KOPT-K1 (cell line): ENCODE results near the gene CELSR2.

Experiments
- H3K27ac ChIP-seq: fragments of 200-600 bp; sonication (generic); 2 replicates; pipeline ENCODE4 v1.5.1; 2016; ENCODE audit warnings: antibody characterized with exemption, mild to moderate bottlenecking, low read depth, low read length; ENCODE audit not compliant: poor library complexity, severe bottlenecking
- H3K36me3 ChIP-seq: fragments of 200-600 bp; sonication (generic); 2 replicates; pipeline ENCODE4 v1.5.1; 2017; ENCODE audit warnings: antibody characterized with exemption, mild to moderate bottlenecking, low read length, moderate library complexity; ENCODE audit not compliant: insufficient read depth
- H3K9me3 ChIP-seq: fragments of 200-600 bp; sonication (generic); 2 replicates; pipeline ENCODE4 v1.5.1; 2017; ENCODE audit warnings: antibody characterized with exemption, low read length, mild to moderate bottlenecking; ENCODE audit not compliant: insufficient read depth, poor library complexity, severe bottlenecking

The CELSR2 gene

GRCh38 chr1:109253803-109254620 is 4.7 kb downstream of the CELSR2 start:
- H3K36me3 ChIP-seq = no peaks in the 10 kb centered on the region
- no peaks in the 10 kb centered on the region for H3K9me3 ChIP-seq
- H3K27ac ChIP-seq = no peak overlapping the region

GRCh38 chr1:109254621-109255096 is 5.3 kb downstream of the CELSR2 start:
- Histone ChIP-seq H3K27ac (no peak overlapping the region), H3K36me3 (no peaks in the 10 kb centered on the region), H3K9me3 (no peaks in the 10 kb centered on the region)

- Histone ChIP-seq H3K36me3 (no peaks in the 10 kb centered on the region), H3K9me3 (no peaks in the 10 kb centered on the region), H3K27ac (no peak overlapping the region)
These were observed 5.8 kb downstream of the CELSR2 start for GRCh38 chr1:109255097-109255651.

GRCh38 chr1:109255678-109256077 is 6.3 kb downstream of the CELSR2 start:
- Histone ChIP-seq H3K9me3 (no peaks in the 10 kb centered on the region), H3K27ac (no peak overlapping the region), H3K36me3 (no peaks in the 10 kb centered on the region)

GRCh38 chr1:109256085-109256484 is 6.7 kb downstream of the CELSR2 start:
- H3K27ac ChIP-seq = no peak overlapping the region
- no peaks in the 10 kb centered on the region for H3K9me3 ChIP-seq
- H3K36me3 ChIP-seq = no peaks in the 10 kb centered on the region

GRCh38 chr1:109256971-109257681 is 7.8 kb downstream of the CELSR2 start:
- H3K9me3 ChIP-seq = no peaks in the 10 kb centered on the region
- H3K27ac ChIP-seq = no peak overlapping the region
- H3K36me3 ChIP-seq = no peaks in the 10 kb centered on the region

- Histone ChIP-seq H3K36me3 (no peaks in the 10 kb centered on the region), H3K9me3 (no peaks in the 10 kb centered on the region), H3K27ac (no peak overlapping the region)
These were observed 8.5 kb downstream of the CELSR2 start for GRCh38 chr1:109257682-109258421.

GRCh38 chr1:109258481-109259466 is 9.4 kb downstream of the CELSR2 start:
- H3K27ac ChIP-seq = no peak overlapping the region
- no peaks in the 10 kb centered on the region for H3K36me3 ChIP-seq
- H3K9me3 ChIP-seq = no peaks in the 10 kb centered on the region

- no peaks in the 10 kb centered on the region for H3K36me3 ChIP-seq
- H3K9me3 ChIP-seq = no peaks in the 10 kb centered on the region
- no peak overlapping the region for H3K27ac ChIP-seq
These were observed 10.6 kb downstream of the CELSR2 start for GRCh38 chr1:109259674-109260557.

GRCh38 chr1:109261006-109261405 is 11.7 kb downstream of the CELSR2 start:
- H3K36me3 ChIP-seq = no peaks in the 10 kb centered on the region
- H3K27ac ChIP-seq = no peak overlapping the region
- H3K9me3 ChIP-seq = no peaks in the 10 kb centered on the region

- Histone ChIP-seq H3K27ac (no peak overlapping the region), H3K36me3 (no peaks in the 10 kb centered on the region), H3K9me3 (no peaks in the 10 kb centered on the region)
These were observed 12.2 kb downstream of the CELSR2 start for GRCh38 chr1:109261578-109261977.

- Histone ChIP-seq H3K36me3 (no peaks in the 10 kb centered on the region), H3K27ac (no peak overlapping the region), H3K9me3 (no peaks in the 10 kb centered on the region)
These were observed 13.1 kb downstream of the CELSR2 start for GRCh38 chr1:109262231-109263055.

GRCh38 chr1:109263234-109263596 is 13.9 kb downstream of the CELSR2 start:
- Histone ChIP-seq H3K36me3 (no peaks in the 10 kb centered on the region), H3K27ac (no peak overlapping the region), H3K9me3 (no peaks in the 10 kb centered on the region)
